Right renal pelvis (tissue), 4 donors: ENCODE results near the gene CMIP. TPM values are rescaled to one million over a fixed set of nuclear protein-coding genes. Genes with fewer than 3 reads are reported as not detected.

Source experiments
- DNase-seq, 4 donors: peaks; one replicate each; pipeline ENCODE4 v3.0.0-alpha.2; 2013; ENCODE audit warnings: low read depth in 4 of 4, low spot score in 3 of 4, missing footprints in 1 of 4
- polyA plus RNA-seq, 4 donors: library from polyadenylated mRNA; unstranded; fragments of 120-200 nt; gene quantifications; one replicate each; pipeline ENCODE4 v1.2.1, GENCODE V29; 2013; ENCODE audit not compliant: insufficient read length in 4 of 4

Gene CMIP
- polyA plus RNA-seq, 4 donors, result 40.6 to 46.2 (median 44.5) TPM

DNA sequence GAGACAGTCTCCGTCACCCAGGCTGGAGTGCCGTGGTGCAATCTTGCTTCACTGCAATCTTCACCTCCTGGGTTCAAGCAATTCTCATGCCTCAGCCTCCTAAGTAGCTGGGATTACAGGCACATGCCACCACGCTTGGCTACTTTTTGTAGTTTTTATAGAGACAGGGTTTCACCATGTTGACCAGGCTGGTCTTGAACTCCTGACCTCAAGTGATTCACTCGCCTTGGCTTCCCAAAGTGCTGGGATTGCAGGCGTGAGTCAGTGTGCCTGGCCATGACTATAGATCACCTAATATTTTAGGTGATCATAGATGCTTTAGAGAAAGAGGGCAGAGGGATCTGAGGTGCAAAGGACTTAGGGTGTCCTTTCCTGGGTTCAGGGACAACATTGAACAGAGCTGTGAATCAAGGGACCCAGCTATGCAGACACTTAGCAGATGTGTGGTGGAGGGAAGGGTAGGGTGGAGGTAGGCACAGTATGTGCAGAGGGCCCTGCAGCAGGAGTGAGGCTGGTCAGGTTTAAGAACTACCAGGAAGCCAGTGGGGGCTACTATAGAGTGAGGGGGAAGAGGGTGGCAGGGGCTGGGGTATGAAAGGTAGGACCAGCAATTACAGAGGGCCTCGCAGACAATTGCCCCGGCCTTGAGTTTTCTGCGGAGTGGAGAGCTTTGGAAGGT, 116.5 kb downstream of the CMIP start:
- DNase-seq, result no peak

DNA sequence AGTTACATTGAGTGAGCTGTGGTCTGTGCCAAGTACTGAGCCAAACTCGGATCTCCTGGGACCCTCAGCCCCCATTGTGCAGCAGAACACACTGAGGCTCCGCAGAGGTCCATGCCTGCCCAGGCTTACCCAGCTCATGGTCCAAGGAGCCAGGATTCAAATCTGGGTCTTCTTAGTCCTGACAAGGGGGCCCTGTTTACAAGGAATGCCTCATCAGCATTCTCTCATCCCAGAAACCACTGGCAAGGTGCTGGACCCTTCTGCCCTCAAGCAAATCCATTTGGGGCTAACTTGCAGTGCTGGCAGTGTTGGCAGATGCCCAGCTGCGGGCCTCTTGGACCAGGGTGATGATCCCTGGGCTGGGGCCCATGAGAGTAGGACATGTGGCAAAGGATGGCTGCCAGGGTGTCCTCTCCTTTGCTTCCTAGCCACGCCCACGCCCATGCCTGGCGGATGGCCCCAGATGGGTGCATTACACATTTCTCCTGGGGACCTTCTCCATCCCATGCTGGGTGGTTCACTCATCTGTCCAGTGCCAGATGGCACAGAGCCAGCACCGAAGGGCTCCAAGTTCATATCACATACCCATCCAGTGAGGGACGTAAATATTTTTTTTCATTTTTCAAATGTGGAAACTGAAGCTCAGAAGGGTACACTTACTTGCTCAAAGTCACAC, 117.7 kb downstream of the CMIP start:
- DNase-seq, result no peak

DNA sequence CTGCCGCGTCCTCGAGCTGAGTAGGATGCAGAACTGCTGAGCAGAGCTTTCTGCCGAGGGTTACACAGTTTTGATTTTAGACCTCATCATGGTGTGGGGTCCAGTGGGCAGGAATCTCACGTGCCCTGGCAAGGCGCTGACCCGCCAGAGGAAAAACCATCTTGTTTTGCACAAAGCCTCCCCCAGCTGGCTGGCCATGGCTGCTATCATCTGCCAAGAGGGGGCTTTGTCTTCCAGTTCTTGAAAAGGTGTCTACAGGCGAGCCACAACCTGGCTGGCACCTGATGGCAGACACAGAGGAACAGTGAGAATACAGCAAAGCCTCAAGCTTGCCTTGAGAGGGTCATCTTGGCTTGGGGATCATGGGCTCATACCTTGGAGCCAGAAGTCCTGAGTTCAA, 118.3 kb downstream of the CMIP start:
- DNase-seq, result no peak

DNA sequence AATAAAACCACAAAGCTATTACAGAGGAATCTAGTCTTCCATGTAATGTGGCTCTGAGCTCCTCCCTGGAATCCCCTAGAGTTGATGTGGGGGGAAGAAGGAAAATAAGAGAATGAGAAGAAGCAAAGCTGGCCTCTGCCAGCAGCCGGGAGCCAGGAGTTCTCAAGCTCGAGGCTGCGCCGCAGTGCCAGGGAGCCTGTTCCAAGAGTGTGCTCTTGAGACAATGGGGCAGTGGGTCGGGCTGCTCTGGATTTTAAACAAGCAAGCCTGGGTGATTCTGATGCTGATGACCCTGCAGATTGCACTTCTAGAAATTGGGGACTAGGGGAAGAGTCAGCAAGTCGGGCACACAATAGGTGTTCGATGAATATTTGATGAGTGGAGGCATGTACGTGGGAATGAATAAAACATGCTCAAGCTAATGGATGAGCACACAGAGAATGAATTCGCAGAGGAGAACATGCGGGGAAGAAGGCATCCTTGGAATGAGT, 119.9 kb downstream of the CMIP start:
- no peak for DNase-seq

DNA sequence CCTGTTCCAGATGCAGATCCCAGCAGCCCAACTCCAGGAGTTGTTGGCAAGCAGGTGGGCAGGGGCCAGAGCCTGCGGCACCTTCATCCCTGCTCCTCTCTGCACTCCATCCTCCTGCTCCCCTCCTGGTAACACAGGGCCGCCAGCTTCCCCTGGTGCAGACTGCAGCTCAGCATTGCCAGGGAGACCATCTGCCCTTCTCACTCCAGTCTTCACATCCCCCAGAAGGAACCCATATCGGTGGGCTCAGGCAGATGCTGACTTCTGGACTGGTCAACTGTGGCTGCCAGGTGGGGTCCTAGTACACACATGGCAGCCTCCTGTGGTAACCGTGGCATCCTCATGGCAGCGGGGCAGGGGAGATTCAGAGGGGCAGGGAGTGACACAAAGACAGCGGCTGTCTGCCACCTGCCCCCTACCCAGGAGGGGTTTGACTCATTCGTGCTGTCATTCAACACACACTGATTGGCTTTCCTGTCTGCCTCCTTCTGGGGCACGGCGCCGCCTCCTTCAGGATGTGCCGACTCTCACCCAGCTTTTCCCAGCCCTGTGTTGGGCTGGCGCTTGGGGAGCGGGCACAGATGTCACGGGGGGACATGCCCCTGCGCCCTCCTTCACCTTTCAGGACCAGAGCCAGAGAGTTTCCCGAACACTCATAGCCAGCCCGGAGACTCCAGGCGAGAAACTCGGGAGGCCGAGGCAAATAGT, 120.9 kb downstream of the CMIP start:
- DNase-seq, result no peak

DNA sequence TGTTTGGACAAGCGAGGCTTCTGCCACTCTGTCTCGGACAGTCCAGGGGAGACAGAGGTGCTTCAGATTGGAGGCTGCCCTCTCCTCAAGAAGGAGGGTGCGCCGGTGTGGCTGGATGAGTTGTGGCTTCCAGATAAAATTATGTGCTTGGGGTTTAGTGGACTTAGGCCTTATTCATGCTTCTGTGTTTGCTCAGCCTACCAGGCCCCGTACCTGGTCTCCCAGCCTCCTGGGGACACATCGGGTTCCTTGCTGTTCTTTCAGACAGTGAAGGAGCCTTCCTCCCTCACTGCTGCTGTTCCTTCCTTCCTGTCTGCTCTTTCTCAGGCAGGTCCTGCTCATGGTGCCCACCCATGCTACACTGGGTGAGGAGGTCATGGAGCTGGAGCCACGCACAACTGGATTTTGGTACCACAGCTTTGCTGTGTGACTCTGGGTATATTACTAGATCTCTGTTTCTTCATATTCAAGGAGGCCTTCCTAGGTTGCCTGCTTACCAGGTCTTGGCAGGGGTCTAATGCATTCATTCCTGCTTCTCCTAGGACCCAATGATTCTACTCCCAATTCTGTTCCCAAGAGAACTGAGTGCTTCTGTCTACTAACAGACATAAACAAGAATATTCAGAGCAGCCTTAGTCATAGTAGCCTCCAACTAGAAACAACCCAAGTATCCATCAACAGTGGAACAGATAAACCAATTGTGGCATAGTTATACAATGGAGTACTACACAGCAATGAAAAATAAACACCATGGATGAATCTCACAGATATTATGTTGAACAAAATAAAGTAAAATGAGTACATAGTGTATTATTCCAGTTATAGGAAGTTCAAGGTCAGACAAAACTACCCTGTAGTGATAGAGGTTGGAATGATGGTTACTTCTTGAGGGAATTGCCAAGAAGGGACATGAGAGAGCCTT, 121.7 kb downstream of the CMIP start:
- DNase-seq, result no peak

DNA sequence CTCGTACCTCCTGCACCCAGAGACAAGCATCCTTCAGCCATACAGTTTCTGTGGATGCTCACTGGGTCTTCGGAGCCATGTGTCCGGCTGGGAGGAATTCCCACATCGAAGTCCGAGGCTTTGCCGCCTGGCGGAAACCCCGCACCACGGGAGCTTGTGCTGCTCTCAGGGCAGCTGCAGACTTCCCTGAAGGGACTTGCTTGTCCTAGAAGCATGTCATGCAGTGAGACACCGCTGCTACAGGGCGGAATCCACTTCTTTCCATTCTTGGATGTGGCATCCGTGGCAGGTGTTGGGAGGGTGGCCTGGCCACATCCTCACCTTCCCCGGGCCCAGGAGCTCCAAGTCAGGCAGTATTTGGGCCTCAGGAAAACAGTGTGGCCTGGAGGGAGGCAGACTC, 122.5 kb downstream of the CMIP start:
- no peak for DNase-seq

DNA sequence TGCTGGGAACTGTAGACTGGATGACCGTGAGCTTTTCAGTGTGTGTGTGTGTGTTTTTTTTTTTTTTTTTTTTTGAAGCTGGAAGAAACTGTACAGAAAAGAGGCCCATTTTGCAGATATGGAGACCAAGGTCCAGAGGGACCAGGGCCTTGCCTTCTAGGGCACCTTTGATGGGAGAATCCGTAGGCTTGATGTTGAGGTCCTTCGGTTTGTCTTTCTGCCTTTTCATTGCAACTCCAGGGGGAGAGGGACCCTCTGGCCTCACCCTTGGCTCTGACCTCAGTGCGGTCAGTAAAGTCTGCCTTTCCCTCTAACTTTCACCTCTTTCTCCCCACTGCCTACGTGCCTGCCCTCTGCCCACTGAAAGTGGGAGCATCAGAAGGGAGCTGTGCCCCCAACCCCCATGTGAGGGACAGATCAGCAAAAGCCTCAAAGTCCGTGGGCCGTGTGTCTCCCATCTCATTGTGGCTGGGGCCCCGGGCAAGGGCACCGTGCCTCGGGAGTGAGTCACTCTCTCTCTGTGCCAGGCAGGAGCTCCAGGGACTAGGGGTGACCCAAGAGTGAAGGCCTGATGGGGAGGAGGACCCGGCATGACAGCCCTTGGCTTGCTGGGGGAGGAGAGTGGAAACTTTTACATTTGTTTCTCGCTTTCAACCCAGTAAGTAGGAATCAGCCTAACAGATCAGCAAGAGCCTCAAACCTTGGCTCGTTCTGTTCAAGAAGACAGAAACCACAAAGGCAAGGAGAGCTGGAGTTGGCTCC, 123.6 kb downstream of the CMIP start:
- DNase-seq, result no peak

DNA sequence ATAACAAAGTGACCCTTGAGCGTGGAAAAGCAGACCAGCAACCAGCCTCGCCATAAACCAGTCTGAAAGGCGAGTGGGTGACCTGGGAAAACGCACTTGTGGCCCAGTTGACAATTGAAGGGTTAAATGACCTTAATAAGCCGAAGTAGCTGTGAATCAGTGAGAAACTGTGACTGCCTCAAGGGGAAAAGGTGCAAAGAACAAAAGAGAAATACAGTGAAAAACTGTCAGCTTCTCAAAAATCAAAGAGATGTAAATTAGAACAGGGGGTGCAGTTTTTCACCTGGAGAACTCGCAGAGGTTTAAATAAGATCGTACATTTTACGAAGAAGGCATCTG, 124.1 kb downstream of the CMIP start:
- DNase-seq, result no peak

DNA sequence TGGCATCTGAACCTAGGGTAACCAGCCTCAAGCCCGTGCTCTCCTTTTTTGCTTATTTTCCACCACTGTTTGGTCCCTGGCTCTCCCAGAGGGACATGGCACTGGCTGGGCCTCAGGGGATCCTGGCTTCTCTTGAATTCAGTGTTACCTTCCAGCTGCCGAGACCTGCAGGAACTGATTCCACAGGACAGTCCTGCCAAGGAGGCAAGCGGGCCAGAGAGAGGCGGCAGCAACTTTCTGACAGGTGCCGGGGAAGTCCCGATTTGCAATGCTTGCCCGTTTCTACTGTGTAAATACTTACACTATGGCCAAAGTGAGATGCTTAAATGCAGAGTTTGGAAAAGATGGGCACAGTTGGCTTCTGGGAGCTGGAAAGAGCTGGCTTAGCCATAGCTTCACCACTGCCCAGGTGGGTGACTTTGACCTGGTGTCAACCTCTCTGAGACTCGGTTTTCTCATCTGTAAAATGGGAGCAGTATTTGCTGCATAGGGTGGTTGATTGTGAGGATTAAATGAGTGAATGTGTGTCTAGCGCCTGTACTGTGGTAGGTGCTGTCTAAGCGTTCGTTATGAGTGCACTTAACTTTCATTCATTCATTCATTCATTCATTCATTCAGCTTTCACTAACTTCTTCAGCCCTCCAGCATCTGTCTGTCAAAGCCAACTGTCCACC, 124.9 kb downstream of the CMIP start:
- DNase-seq, result no peak

DNA sequence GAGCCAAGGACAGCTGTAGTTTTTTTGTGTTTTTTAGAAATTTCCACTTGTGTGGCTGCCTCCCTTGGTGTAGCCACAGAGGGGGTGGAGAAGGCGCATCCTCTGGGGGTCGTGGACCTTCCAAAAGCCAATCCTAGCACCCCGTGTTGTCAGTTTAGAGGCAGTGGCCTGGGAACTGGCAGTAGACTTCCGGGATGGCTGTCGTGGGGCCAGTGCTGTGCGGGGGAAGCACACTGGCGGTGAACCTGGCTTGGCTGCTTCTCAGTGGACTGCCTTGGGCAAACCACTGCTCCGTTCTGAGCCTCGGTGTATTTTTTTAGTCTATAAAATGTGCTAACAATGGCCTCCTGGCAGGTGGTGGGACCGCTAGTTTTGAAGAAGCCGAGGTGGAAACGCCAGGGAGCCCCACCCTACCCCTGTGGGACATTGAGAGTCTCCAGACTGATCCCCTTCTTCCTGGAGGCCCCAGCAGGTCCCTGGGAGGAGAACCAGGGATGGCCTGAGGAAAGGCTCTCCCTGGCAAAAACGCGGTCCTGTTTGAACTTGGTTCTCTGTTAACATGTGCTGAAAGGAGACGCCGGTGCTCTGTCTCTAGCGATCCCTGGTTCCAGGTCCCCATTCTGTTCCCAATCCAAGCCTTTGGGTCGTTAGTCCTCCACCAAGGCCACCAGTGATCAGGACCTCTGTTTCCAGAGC, 125.7 kb downstream of the CMIP start:
- no peak for DNase-seq

DNA sequence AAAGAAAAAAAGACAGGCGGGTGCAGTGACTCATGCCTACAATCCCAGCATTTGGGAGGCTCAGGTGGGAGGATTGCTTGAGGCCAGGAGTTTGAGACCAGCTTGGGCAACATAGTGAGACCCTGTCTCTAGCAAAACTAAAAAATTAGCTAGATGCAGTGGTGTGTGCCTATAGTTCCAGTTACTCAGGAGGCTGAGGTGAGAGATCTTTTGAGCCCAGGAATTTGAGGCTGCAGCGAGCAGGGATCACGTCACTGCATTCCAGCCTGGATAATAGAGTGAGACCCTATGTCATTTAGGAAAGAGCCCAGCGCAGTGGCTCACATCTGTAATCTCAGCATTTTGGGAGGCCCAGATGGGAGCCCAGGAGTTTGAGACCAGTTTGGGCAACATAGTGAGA, 126.6 kb downstream of the CMIP start:
- DNase-seq, result no peak

DNA sequence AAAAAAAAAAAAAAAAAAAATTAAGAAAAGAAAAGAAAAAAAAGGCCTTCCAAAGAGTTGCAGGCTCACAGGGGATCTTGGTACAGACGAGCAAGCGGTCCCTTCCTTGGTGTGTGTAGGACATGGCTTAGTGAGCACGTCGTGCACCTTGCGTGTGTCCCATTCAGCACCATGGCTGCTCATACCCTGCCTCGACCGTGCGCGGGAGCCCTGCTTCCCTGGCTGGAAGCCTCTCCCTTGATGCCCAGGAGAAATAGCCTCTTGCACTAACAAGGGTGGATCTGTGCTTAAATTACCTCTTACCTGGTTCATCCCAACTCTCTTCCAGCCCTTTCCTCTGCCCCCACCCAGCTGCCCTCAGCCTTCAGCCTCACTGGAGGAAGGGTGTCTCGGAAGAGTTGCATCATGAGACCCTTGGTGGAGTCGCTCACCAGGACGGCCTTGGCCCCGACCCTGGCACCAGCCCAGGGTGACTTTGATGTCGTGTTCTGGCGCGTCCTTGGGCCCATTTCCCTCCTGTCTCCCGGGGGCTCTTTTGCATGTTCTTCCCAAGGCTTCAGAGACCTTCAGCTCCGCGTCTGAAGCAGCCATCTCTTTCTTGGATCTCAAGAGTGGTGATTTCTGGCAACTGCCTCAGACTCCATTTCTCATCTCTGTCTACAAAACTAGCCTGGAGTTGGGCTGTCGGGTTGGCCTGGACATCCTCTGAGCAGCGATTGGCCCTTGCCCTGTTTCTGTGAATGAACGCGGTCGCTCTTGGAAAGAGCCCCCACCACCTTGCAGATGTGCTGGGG, 127.2 kb downstream of the CMIP start:
- DNase-seq, result no peak

DNA sequence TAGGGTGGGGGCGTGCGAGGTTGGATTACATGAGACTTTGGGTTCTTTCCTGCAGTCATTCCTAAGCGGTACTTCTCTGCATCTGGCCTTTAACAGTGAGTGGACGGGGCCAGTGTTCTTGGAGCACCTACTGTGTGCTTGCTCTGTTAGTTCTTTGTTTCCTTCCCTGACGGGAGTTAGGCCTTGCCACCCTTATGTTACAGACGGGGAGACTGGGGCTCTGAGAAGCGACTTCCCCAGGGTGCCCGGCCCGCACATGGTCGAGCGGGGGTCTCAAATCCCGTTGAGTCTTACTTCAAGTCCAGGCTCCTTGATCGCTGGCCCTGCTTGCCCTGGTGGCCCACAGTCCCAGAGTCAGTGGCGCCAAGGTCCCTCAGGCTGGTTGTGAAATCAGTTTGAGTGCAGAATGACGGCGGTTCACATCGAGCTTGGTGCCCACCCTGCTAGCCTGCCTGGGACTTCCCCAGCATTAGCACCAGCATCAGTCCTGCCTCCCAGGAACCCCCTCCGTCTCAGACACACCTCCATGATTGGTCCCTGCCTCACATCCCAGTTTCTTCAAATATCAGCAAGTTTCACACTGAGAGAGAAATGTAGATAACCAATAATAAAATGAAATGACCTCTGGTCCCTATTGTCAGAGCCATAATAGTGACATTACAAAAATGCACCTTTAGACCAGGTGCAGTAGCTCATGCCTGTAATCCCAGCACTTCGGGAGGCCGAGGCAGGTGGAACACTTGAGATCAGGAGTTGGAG, 128.0 kb downstream of the CMIP start:
- DNase-seq, result no peak

DNA sequence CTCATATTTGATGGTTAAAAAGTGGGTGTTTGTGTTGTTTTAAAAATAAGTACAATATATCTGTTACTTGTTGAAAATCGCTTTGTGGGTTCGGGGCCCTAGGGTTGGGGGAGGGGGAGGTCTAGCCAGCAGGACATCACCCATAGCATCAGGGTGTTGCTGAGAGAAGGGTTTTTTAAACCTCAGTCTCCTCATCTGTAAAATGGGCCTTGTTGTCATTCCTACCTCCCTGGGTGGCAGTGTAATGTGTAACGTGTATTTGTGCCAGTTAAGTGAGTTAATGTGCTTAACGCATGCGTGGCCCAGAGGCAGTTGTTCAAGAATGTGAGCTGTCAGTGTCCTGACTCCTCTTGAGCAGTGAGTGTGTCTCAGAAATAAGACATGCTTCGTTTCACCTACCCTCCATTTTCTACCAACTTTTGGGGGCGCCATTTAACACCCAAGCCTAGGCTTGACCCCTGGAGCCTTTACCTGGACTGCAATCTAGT, 129.0 kb downstream of the CMIP start:
- DNase-seq, result no peak

DNA sequence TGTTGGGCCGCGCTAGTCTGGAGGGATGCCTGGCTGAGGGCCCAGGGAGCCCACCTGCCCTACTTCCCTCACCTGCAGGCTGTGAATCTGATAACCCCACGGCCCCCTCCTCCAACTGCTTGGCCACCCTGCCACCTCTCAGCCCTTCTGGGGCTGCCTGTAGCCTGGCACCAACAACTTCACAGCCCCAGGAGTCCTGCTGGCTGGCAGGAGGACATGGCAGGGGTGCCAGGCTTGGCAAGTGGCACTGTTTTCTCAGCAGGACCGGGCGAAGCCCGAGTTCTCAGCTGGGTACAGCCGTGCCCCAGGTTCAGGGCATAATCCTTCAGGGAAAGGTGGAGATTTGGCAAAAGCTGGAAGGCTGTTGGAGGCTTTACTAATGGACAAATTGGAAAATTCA, 129.6 kb downstream of the CMIP start:
- DNase-seq, result no peak

DNA sequence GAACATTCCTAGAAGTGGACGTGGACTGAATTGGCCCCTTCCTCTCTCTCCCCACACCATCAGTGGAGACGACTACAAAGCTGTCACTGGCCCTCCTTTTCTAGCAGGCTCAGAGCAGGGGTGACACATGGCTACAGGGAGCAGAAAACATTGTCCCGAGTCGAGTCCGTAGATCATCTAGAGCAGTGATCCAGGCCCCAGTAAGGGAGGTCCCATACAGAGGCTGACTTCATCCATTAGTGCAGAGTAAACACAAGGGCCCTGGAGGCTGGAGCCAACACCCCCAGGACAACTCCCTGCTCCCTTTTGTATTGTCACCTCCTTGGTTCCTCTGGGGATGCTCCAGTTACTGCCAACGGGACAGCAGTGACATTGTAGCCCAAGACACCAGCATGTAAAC, 130.7 kb downstream of the CMIP start:
- DNase-seq, result no peak
